Stomach (tissue), 9 donors: ENCODE results near the gene CNOT1. TPM values are rescaled to one million over a fixed set of nuclear protein-coding genes. Genes with fewer than 3 reads are reported as not detected.
A peak's percentile ranks its signal among the peaks of the same experiment; 100 is the strongest.

Source experiments
- DNase-seq, 2 donors: peaks; one replicate each; pipeline versions ENCODE4 v3.0.0 to v3.0.0-alpha.2; 2013 to 2019
- H3K27ac ChIP-seq, 5 donors: fragments of 200-600 bp in 4 of 5; sonication (generic) in 4 of 5; one replicate each; pipeline ENCODE4 v1.5.1; 2013 to 2019; ENCODE audit warnings: mild to moderate bottlenecking in 1 of 5, moderate library complexity in 1 of 5
- H3K27me3 ChIP-seq, 3 donors: fragments of 200-600 bp; sonication (generic); one replicate each; pipeline ENCODE4 v1.5.1; 2017 to 2019; ENCODE audit warnings: mixed run types in 1 of 3
- H3K36me3 ChIP-seq, 4 donors: fragments of 200-600 bp; sonication (generic); 1 replicate in 3 of 4; 2 replicates in 1 of 4; pipeline ENCODE4 v1.5.1; 2016 to 2019
- H3K4me1 ChIP-seq, 4 donors: fragments of 200-600 bp; sonication (generic); one replicate each; pipeline ENCODE4 v1.5.1; 2016 to 2019
- H3K4me3 ChIP-seq, 4 donors: fragments of 200-600 bp; sonication (generic) in 3 of 4; one replicate each; pipeline ENCODE4 v1.5.1; 2016 to 2019; ENCODE audit warnings: mild to moderate bottlenecking in 1 of 4
- H3K9me3 ChIP-seq, 4 donors: fragments of 200-600 bp; sonication (generic); one replicate each; pipeline ENCODE4 v1.5.1; 2016 to 2019
- CTCF ChIP-seq, 7 experiments: fragments of 450-650 bp in 4 of 7; fragments of 200-600 bp in 3 of 7; sonication (generic) in 3 of 7; IDR thresholded peaks; one replicate each; pipeline ENCODE4 v1.5.1; 2016 to 2019; ENCODE audit warnings: antibody characterized with exemption in 7 of 7, control low read depth in 2 of 7, mild to moderate bottlenecking in 1 of 7
- EP300 ChIP-seq: sonication (generic); formaldehyde crosslinking; IDR thresholded peaks from one replicate; pipeline ENCODE4 v1.6.1; 2017; ENCODE audit warnings: antibody characterized with exemption
- POLR2A ChIP-seq, 4 donors: fragments of 450-650 bp; IDR thresholded peaks; one replicate each; pipeline ENCODE4 v1.6.1; 2016; ENCODE audit warnings: antibody characterized with exemption in 4 of 4, control low read depth in 2 of 4, mild to moderate bottlenecking in 1 of 4, moderate library complexity in 1 of 4
- POLR2AphosphoS5 ChIP-seq, 3 donors: sonication (generic); formaldehyde crosslinking; IDR thresholded peaks; one replicate each; pipeline ENCODE4 v1.6.1; 2016; ENCODE audit warnings: antibody characterized with exemption in 3 of 3
- WGBS, 5 donors: extraction: QIAGEN DNeasy Blood & Tissue Kit in 3 of 5; methylation state at CpG; one replicate each; pipeline versions ENCODE4 v1.1.5 to v1.1.7; 2013 to 2018; 5-methylcytosine and 5-hydroxymethylcytosine counted together
- intact Hi-C: fragments of 100-400 bp; cut with DNase I; formaldehyde crosslinking; loops from one replicate; pipeline ENCODE4 v1.15.1; 2023; ENCODE audit warnings: low total_unique reads
- polyA plus RNA-seq, 3 donors: library from polyadenylated mRNA; stranded (reverse); fragments of 200-250 nt; gene quantifications; one replicate each; pipeline ENCODE4 v1.2.3, GENCODE V29; 2013
- total RNA-seq, 5 donors: library from RNA; depleted of rRNA; stranded (reverse); fragments of >200 nt; gene quantifications; one replicate each; pipeline versions ENCODE4 v1.1.0 to v1.2.3, GENCODE V29; 2014 to 2016
- donor health status: healthy with polysubstance abuse.
- donor health status: Bipolar disorder and iron deficiency.
- donor health status: healthy.

Gene CNOT1
- total and polyA plus RNA-seq, 8 donors, result 39.9 to 282 (median 136) TPM

GRCh38 chr16:58656899-58657298 is 27.3 kb upstream of the CNOT1 start:
- Histone ChIP-seq H3K4me3 (no peak overlapping the region), H3K4me1 (no peaks in the 10 kb centered on the region), H3K27ac (no peak overlapping the region), H3K27me3 (no peaks in the 10 kb centered on the region), H3K36me3 (no peaks in the 10 kb centered on the region), H3K9me3 (no peaks in the 10 kb centered on the region)
- 60 to 67% (median 63%) methylated on average over 4 of the region's 4 CpGs for WGBS, 5 donors
- peak in 1 of 2 donors; percentile 30 for DNase-seq
- intact Hi-C loops, result no loop called here
- TF ChIP-seq CTCF (IDR thresholded peaks at IDR 0.05) (no peak), EP300 (no peak), POLR2A (IDR thresholded peaks at IDR 0.05) (no peak), POLR2AphosphoS5 (IDR thresholded peaks at IDR 0.05) (no peak)

- Histone ChIP-seq H3K27ac (no peak overlapping the region), H3K9me3 (no peaks in the 10 kb centered on the region), H3K27me3 (no peaks in the 10 kb centered on the region), H3K4me1 (no peaks in the 10 kb centered on the region), H3K4me3 (no peak overlapping the region), H3K36me3 (no peaks in the 10 kb centered on the region)
- no peak for TF ChIP-seq POLR2A (IDR thresholded peaks at IDR 0.05)
- TF ChIP-seq POLR2AphosphoS5 (IDR thresholded peaks at IDR 0.05), result no peak
- no peak for TF ChIP-seq CTCF (IDR thresholded peaks at IDR 0.05)
- TF ChIP-seq EP300, result no peak
- WGBS, 5 donors, result 49 to 77% (median 56%) methylated on average over 8 of the region's 8 CpGs
- DNase-seq, result peak in 1 of 2 donors; percentile 51
- intact Hi-C loops, result no loop called here
Observed at GRCh38 chr16:58655215-58655596, 25.6 kb upstream of the CNOT1 start.

GRCh38 chr16:58654560-58655214 is 25.1 kb upstream of the CNOT1 start:
- H3K4me3 ChIP-seq, result no peak overlapping the region
- no peaks in the 10 kb centered on the region for H3K4me1 ChIP-seq
- H3K27ac ChIP-seq, result no peak overlapping the region
- H3K36me3 ChIP-seq, result no peaks in the 10 kb centered on the region
- no peak for TF ChIP-seq POLR2A (IDR thresholded peaks at IDR 0.05)
- TF ChIP-seq CTCF (IDR thresholded peaks at IDR 0.05), result no peak
- no peak for TF ChIP-seq EP300
- TF ChIP-seq POLR2AphosphoS5 (IDR thresholded peaks at IDR 0.05), result no peak
- intact Hi-C loops, result no loop called here
- no peaks in the 10 kb centered on the region for H3K9me3 ChIP-seq
- H3K27me3 ChIP-seq, result no peaks in the 10 kb centered on the region
- WGBS, 5 donors, result 68 to 72% (median 69%) methylated on average over 7 of the region's 7 CpGs
- DNase-seq, result no peak

GRCh38 chr16:58652741-58653140 is 23.1 kb upstream of the CNOT1 start:
- no peak overlapping the region for H3K4me3 ChIP-seq
- H3K4me1 ChIP-seq, result no peaks in the 10 kb centered on the region
- WGBS, 5 donors, result 29 to 47% (median 33%) methylated on average over 3 of the region's 3 CpGs
- no peaks in the 10 kb centered on the region for H3K36me3 ChIP-seq
- intact Hi-C loops, result no loop called here
- H3K9me3 ChIP-seq, result no peaks in the 10 kb centered on the region
- no peak for TF ChIP-seq CTCF (IDR thresholded peaks at IDR 0.05)
- TF ChIP-seq POLR2AphosphoS5 (IDR thresholded peaks at IDR 0.05), result no peak
- no peak for TF ChIP-seq EP300
- no peak for TF ChIP-seq POLR2A (IDR thresholded peaks at IDR 0.05)
- no peaks in the 10 kb centered on the region for H3K27me3 ChIP-seq
- DNase-seq, result peak in 1 of 2 donors; percentile 34
- no peak overlapping the region for H3K27ac ChIP-seq
